ENCODE data around the gene TBX19.

The TBX19 gene

DNA sequence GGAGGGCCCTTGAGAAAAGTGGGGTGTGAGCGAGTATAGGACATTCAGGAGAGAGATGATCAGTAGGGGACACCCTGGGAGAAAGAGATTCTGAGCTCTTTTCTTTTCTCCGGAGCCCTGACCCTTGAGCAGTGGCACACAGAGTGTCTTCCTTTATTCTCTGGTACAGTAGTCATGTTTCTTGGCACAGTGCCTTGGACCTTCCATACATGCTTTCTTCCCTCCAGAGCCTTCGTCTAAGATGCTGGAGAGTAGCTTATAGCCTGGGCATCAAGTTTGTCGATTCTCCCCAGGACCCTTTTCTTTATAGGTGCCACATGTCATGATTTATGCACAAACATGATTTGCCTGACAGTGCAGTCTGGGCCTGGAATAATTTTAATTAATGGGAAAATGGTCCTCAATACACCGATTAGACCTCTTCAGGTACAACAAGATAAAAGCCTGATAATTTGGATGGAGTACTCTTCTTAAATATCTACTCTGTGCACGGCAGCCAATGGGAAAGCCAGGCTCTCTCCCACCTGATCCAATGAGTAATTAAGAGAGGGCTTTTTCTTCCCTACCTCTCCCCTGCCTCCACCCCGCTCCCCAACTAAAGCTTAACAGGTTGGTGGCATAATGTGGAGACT lies at the start of gene TBX19:
TSS of gene TBX19 (plus strand) at position 582 of the 632 bp plus-strand sequence. CDS start 214 bp downstream, outside the sequence.
- no peak for DNase-seq

DNA sequence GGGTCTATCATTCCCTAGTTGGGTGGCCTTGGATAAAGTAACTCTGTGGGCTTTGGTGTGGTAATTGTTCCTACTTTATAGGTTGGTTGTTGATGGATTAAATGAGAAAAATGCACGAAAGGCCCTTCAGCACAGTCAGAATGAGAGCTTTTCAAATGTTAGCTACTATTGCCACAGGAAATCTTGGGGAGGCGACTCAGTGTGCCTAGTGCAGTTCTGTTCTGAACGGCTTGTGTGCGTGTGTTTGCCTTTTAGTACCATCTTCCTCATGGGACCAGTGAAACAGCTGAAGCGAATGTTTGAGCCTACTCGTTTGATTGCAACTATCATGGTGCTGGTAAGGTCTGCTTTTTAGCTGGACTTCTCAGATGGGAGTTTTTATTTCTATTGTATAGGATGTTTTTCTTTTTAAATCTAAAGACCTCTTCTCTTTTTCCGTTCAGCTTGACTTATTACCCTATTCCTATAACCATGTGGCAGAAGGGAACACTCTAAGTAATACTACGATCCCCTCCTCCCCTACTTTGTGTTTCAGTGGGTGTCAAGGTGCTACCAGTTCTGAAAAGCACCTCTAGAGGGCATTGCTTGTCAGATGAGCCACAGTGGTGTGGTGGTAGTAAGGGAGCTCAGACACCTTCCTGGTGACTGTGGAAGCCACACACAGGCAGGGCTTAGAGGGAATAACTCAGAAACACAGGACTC lies 45.7 kb upstream of the TBX19 start:
- DNase-seq = peak; percentile 5

DNA sequence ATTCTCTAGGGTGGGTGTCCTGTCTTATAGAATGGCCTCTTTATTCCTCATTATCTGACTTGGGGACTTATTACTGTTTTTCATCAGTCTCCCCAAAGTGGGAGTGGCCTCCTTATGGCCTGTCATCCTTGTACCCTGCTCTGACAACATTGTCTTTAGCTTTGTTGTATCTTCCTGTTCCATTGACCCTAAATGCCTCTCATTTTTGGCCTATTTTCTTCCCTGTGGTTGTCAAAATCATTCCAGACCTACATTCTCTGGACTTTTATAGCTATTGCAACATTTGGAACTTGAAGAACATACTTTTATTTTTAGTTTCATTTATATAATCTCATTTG lies 45.2 kb upstream of the TBX19 start:
- no peak for DNase-seq

DNA sequence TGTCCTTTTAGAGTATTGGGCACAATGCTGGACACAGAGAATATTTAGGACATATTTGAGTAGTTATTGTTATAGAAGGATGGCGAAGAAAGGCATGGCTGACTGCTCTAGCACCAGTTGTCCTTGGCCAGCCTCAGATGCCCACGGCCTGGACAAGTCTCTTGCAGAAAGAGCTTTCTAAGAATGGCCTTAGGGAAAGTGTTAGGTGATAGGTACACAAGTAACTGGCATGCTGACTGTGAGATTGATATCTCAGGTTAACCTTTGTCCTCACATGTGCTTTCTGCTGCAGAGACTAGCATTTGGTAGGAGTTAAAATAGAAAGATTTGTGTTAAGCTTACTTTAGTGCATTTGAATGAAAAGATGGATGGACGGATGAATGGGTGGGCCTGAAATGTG lies 44.7 kb upstream of the TBX19 start:
- no peak for DNase-seq

DNA sequence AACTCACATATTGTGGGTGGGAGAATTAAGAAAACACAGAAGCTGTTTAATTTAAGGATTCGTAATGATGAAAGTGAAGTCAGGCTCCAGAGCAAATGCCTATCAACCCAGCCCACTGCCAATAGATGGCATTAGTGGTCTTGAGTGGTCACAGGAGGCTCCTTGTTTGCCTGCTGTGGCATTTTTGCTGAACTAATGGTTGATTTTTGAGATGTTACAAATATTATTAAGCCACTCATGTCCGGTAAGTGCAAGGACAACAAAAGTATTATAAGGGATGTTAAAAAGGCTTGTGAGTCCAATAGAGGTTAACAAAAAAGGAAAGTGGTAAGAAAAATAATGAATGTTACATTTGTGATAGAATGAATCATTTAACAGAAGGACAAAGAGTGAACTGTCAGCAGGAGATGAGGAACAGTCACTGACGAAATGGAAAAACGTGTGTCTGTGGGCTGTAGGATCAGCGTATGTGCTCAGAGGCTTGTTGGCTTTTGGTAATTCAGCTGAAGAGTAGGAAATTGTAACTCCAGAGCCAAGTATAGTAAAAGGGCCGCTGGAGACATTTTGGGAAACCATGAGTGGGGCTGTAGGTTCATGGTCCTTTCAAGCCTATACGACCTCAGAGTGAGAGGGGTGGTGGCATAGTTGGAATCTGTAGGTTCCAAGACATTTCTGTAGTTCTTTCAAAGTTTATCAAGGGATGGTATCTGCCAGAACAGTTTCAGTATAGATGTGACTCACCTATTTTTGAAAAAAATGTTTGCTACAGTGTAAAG lies 43.7 kb upstream of the TBX19 start:
- no peak for DNase-seq

DNA sequence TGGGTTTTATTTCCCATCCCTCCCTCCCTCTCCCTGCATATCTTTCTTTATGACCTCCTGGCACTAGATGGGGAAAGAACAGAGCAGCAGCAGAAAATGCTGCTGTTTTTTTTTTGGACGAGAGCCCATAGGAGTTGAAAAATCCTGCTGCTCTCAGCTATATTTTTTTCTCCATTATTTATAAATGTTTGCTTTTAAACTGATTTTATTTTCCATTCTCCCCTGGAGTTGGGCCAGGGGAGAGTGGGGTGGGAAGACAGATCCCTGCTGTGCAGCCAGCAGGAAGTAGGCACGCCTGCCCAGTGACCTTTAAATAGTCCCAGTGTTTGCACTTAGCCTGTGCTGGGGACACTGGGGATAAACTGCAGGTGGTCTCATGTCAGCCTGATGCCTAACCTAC lies 37.5 kb upstream of the TBX19 start:
- DNase-seq = no peak

DNA sequence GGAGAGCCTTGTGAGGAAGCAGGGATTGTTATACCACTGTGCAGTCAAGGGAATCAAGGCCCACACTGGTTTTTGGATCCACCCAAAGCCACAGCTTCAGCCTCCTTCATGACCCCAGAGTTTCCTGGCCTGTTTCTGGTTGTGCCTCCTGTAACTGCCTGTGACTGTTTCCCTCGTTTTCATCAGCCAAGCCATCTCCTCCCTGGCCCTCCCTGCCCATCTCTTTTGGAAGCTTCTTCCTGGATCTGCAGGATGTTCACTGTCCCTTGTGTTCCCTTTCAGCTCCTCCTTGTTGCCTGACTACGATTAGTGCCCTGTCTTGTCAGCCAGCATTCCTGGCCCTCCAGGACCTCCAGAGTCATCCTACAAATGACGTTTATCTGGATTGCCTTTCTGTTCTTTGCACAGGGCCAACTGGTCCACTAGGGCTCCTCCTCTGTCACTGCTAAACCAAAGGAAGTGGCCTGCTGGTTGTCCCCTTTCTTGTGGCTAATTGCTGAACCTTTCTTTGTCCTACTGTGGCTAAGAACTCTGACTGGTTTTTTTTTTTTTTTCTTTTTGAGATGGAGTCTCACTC lies 37.0 kb upstream of the TBX19 start:
- DNase-seq = no peak

DNA sequence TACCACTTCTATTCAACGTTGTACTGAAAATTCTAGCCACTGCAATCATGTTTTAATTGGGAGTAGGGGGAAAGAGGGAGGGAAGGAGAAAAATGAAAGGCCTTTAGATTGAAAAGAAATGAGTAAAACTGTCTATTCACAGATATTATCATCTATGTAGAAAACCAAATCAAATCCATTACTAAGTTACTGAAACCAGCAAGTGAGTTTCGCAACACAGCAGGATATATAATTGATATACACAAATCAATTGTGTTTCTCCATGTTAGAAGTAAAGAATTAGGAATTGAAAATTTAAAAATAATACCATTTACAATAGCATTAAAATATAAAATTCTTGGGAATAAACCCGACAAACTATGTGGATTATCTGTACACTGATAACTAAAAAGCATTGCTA lies 35.6 kb upstream of the TBX19 start:
- no peak for DNase-seq

DNA sequence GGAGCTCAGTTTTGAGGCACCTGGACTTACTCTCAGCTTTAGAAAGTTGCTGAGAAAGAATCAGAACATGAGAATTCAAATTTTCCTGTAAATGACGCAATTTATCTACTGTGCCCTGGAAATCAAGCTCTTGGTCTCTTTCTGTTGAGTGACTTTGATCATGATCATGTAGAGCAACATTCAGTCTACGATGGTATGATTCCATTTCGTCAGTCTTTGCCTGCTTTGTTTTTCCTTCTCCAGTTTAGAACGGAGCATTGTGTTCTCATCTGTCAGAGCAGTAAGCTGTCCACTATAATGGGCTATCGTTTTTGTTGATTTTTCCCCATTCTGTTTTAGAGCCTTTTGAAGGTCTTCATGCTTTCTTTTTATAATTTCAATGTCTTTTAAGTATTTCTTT lies 34.2 kb upstream of the TBX19 start:
- no peak for DNase-seq

DNA sequence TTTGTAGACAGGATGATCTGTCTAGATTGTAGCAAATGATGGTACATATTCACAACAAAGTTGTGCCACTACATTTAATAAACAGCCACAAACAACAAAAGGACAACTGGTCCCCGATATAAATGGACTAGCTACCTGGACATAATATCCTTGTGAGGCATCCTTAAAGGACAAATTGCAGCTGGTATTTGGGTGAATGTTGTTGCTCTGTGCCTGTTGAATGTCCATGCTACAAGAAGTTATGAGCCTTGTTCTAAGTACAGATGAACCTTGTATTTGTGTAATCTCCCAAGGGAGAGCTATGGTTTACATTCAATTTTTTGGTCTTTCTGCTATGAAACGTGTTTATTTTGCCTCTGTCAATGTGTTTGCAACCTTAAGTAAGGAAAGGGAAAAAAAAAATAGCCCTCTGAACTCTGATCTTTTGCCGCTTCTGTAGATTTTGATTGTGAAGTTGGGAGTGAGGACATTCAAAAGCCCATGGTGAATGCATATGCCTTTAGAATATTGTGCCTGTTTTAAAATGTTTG lies 28.4 kb upstream of the TBX19 start:
- DNase-seq = no peak

DNA sequence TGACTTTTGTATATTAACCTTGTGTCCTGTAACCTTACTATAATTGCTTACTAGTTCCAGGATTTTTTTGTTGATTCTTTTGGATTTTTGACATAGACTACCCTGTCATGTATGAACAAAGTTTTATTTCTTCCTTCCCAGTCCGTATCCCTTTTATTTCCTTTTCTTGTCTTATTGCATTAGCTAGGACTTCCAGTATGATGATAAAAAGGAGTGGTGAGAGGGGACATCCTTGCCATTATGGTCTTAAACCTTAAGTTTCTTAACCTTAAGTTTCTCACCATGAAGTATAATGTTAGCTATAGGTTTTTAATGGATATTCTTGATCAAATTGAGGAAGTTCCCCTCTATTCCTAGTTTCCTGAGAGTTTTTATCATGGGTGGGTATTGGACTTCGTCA lies 24.5 kb upstream of the TBX19 start:
- DNase-seq = no peak

DNA sequence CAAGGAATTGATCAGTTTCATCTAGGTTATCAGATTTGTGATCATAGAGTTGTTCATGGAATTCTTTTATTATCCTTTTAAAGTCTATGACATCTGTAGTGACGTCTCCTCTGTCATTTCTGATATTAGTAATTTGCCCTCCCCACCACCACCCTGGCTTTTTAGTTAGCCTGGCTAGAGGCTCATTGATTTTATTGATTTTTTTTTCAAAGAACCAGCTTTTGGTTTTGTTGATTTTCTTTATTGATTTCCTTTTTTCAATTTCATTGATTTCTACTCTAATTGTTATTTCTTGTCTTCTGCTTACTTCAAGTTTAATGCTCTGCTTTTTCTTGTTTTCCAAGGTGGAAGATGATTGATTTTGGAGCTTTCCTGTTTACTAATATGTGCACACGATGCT lies 23.3 kb upstream of the TBX19 start:
- no peak for DNase-seq

DNA sequence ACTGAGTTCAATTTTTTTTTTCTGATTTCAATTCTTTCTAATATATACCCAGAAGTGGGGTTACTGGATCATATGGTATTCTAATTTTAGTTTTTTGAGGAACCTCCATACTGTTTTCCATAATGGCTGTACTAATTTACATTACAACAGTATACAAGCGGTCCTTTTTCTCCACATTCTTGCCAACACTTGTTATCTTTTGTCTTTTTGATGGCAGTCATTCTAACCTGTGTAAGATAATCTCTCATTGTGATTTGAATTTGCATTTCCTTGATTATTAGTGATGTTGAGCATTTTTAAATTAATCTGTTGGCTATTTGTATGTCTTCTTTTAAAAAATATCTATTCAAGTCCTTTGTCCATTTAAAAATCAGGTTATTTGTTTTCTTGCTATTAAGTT lies 21.1 kb upstream of the TBX19 start:
- DNase-seq = no peak

DNA sequence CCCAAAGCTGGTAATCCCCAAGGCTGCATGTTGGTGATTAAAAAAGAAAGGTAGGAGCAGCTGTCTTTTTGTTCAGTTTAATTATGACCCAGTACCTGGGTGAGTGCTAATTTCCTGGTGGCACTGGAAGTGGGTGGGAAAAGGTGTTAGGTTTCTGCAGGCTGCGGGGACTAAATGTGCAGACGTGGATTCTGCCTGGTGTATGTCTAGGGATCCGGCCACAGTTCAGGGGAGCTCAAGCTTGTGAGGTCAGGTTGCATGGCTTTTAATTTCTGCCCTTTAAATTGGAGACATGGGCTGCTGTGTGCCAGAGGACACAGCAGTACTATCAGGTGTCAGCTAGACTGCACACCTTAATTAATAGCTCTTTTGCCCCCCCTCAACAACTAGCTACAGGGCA lies 20.3 kb upstream of the TBX19 start:
- DNase-seq = peak; percentile 50

DNA sequence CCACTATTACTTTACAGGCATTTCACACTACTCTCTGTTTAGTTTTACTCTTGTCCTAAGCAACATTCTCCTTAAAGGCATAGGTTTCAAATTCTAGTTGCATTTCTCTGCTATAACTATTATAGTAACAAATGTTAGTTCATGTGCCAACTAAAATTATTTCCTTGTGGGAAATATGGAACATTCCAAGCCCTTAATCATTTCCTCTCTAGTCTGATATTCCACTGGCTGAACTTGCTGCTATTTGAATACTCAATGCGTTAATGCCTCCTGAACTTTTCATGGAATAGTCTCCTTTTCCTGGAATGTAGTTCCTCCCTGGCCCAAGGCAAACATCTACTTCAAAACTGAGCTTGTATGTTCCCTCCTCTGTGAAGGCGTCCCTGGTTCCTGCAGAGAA lies 19.3 kb upstream of the TBX19 start:
- DNase-seq = no peak

DNA sequence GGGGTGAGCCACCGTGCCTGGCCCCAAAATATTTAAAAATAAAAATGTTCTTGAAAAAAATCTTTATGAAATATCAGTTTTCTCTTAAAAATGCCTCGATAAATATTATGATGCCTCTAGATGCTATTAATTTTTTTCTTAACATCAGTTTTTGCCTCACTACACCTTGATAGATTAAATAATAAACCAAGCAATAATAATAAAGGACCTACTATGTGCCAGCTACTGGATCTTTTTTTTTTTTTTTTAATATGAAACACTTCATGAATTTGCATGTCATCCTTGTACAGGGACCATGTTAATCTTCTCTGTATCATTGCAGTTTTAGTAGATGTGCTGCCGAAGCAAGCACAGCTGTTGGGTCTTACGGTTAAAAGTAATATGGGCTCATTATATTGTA lies 17.5 kb upstream of the TBX19 start:
- DNase-seq = no peak

DNA sequence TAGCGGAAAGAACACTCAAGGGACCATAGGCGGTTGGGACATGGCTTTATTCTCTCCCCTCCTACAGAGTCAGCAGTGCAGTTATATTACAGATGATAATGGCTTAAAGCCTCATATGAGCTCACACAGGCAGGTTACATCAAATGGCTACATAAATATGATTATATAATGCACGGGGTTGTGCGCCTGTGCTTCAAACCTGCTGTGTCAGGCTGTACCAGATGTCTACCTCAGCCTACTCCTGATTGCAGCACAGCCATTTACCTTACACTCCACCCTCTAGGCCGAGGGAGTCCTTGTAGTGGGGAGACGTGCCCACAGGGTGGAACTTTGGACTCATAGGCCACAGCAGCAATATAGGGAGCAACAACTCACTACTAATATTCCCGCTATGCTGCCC lies 16.4 kb upstream of the TBX19 start:
- no peak for DNase-seq

DNA sequence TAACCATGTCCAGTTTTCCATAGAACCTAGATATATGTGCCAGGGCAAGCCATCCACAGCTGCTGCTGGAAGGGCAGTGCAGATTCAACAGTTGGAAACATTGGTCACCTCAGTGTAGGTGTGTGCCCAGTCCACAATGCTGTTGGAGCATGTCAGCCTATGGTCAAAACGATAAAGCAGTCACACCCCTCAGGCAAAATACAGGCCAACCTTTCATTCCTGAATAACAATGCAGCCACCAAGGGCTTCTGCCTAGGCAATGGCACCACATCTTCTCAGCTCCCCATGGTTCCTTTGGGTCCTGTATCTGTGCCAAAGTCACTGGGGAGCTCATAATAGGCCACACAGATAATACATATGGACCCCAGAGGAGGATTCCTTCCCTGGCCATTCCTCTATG lies 15.1 kb upstream of the TBX19 start:
- DNase-seq = no peak

DNA sequence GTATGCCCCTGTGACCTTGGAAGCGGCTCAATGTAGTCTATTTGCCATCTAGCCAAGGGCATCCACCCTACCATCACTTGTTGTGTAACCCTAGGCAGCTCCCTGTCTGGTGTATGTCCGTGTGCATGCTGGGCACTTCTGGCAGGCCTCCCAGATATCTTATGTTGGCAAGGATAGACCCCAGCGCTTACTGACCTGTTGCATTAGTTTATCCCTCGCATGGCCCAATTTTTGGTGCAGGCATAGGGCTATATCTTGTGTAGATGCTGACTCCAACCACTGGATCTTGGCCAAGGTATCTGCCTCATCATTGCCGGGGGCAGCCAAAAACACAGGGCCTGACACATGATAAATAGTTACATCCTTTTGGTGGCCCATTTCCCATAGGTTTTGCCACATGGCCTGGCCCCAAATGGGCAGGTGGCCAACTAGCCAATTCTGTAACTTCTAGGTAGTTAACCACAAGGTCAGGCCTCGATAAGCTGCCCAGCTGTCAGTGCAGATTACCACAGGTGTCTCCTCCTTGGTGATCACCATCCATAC lies 14.0 kb upstream of the TBX19 start:
- DNase-seq = no peak

DNA sequence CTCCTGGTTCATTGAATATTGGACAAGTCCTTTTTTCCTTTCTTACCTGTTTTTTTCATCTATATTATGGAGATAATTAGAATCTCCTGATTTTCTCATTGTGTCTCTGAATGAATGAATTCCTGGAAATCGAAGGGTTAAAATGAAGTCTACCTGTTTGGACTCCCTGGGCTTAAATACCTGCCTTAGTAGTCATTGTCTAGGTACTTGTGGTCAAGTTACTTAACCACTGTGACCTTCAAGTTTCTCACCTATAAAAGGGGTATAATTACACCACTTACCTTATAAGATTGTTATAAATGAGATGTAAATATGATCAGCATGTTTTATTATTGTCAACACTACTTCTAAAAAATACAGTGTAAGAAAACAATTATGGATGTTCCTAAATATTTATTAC lies 9.0 kb upstream of the TBX19 start:
- no peak for DNase-seq

DNA sequence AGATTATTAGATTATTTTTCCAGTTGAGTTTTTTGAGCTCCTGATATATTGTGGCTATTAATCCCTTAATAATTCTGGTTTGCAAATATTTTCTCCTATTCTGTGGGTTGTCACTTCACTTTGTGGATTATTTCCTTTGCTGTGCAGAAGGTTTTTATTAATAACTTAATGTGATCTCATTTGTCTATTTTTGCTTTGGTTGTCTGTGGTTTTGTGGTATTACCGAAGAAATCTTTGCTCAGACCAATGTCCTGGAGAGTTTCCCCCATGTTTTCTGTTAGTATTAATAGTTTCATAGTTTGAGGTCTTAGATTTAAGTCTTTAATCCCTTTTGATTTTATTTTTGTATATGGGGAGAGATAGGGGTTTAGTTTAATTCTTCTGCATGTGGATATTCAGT lies 7.1 kb upstream of the TBX19 start:
- DNase-seq = no peak

DNA sequence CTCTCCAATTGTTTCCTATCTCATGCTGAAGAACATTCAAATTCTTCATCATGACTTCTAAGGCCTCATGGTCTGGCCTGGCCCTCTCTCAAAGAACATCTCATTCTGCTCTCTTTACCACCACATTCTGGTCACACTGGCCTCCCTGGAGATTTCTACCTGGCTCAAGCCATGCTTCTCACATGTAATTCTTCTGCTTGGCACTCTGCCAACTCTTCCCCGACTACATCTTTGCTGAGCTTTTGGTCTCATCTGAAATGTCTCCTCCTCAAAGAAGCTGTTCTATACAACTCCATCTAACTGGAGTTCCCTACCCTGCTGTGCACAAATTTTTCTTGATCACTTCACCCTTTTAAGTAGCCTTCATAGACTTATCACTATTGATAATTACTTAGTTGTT lies 1.4 kb upstream of the TBX19 start:
- no peak for DNase-seq

DNA sequence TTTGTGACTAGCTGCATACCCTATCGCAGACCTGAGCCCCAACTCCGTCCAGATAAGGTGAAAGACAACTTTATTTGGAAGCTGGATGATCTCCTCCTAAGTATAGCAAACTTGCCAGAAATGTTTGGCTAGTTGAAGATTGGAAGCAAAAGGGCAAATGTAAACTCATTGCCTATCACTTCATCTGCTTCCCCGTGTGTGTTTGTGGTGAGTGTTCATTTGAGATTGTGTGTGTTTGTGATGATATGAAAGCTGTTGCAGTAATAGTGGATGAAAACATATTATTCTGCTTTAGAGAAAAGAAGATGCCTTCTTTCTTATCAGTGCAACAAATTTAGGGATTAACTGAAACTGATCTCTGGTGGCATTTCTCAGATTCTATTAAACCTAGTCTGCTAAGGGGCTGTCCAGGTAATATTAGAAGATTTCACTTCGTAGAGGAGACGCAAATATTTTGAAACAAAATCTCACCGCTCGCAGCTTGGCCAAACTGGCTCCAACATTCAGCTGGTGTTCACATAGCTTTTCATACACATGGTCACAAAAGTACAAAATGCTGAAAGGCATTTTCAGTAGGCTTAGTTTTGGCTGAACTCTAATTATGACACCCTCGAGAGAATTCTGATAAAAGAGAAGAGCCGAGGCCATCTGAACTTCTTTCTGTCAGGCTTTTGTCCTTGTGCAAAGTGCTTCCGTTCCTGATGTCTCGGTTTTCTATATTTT lies 1.1 kb downstream of the TBX19 start:
- no peak for DNase-seq

All from NCI-H2029 (cell line).